ENCODE results near the gene SLC12A9.

DNA sequence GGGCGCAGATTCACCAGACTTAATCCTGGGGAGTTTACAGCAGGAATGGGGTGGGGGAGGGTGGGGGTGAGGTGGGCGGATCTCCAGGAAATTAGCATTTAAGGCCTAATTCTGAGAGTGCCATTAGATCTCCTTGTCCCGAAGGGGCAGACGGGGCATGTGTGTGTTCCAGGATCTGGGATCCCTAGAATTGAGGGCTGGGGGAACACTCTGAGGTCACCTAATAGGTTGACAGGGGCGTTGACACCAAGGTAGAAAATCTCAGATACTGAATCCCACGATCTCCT, 15.8 kb upstream of the SLC12A9 start:
- no peak for TF ChIP-seq ZNF274 (IDR thresholded peaks at IDR 0.05; ENCODE audit: low read depth, low read length)
- TF ChIP-seq YY1 (IDR thresholded peaks at IDR 0.05; ENCODE audit: insufficient read depth, insufficient read length) = no peak
- no peak for TF ChIP-seq SUZ12 (IDR thresholded peaks at IDR 0.05; ENCODE audit: extremely low read depth, insufficient read depth, insufficient read length)
